M059J (cell line): Measurements from ENCODE around the gene MPHOSPH10. TPM values are rescaled to one million over a fixed set of nuclear protein-coding genes. Genes with fewer than 3 reads are reported as not detected.
"Not testable (repeated sequence)": the region's sequence is repeated elsewhere in the genome, so short reads cannot be mapped to it uniquely, and the experiment has no call there.

ENCODE experiments used
- DNase-seq: peaks from one replicate; pipeline ENCODE4 v3.0.0-alpha.2; 2012; ENCODE audit warnings: low read depth
- total RNA-seq: library from RNA; depleted of rRNA; stranded (reverse); fragments of >200 nt; shearing (Covaris generic); gene quantifications from 2 replicates; pipeline ENCODE4 v1.2.3, GENCODE V29; 2014; rRNA removed

MPHOSPH10 gene, protein sequence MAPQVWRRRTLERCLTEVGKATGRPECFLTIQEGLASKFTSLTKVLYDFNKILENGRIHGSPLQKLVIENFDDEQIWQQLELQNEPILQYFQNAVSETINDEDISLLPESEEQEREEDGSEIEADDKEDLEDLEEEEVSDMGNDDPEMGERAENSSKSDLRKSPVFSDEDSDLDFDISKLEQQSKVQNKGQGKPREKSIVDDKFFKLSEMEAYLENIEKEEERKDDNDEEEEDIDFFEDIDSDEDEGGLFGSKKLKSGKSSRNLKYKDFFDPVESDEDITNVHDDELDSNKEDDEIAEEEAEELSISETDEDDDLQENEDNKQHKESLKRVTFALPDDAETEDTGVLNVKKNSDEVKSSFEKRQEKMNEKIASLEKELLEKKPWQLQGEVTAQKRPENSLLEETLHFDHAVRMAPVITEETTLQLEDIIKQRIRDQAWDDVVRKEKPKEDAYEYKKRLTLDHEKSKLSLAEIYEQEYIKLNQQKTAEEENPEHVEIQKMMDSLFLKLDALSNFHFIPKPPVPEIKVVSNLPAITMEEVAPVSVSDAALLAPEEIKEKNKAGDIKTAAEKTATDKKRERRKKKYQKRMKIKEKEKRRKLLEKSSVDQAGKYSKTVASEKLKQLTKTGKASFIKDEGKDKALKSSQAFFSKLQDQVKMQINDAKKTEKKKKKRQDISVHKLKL
- 14.1 and 20.7 TPM in 2 replicates for total RNA-seq

DNA sequence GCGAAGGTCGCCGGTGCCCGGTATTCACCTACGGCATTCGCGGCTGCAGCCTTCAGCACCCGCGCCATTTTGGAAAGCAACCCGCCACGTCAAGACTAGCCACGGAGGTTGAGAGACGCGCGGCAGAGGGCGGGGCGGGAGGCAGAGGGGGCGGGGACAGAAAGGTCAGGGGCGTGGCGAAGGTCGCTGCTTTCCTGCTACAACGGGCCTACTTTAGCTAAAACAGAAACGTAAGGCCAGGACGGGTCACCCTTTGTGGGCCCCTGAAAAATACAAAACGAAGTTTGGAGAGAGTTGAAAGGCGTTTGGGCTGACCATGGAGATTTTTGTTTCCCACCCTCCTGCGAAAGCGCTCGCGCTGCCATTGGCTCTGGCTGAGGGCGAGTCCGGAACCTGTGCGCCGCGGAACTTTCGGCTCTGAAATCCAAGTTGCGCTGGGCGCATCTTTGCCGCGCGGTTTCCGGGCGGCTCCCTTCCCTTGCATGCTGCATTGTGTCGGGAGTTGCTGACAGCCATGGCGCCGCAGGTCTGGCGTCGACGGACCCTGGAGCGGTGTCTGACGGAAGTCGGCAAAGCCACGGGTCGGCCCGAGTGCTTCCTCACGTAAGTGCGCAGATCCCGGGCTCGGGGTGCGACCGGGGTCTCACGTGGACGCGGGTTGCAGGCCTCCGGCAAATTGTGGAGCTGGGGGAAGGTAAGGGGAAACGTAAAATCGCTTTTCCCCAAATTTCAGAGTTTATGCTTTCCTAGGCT, at the start of gene MPHOSPH10, which contains the start of gene MCEE:
TSS of gene MPHOSPH10 (plus strand) at position 483 of the 753 bp plus-strand sequence. CDS start at position 515, 32 bp downstream.
TSS of gene MCEE (minus strand) at position 78 of the 753 bp plus-strand sequence. CDS start at position 68, 10 bp downstream.
- peak; percentile 85 for DNase-seq

- no peak for DNase-seq
Observed at GRCh38 chr2:71082402-71083252, 47.8 kb upstream of the MPHOSPH10 start.

DNA sequence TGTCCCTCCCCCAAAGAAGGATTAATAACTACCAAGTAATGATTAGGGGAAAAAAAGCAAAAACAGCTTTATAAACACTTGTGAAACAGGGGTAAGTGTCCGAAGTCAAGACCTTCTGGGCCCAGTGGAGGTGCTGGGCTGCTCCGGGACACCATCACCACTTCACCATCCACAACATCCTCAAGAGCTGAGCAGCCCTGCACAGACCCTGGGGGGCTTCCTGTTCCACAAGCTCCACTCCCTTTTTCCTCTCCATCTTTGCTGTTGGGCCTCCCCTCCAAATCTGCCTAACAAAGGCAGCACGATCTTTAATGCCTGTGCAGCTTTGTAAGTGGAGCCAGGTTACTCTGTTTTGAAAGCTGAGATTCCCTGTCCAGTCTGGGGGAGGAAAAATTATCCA, 47.1 kb upstream of the MPHOSPH10 start:
- not testable (repeated sequence) for DNase-seq

DNA sequence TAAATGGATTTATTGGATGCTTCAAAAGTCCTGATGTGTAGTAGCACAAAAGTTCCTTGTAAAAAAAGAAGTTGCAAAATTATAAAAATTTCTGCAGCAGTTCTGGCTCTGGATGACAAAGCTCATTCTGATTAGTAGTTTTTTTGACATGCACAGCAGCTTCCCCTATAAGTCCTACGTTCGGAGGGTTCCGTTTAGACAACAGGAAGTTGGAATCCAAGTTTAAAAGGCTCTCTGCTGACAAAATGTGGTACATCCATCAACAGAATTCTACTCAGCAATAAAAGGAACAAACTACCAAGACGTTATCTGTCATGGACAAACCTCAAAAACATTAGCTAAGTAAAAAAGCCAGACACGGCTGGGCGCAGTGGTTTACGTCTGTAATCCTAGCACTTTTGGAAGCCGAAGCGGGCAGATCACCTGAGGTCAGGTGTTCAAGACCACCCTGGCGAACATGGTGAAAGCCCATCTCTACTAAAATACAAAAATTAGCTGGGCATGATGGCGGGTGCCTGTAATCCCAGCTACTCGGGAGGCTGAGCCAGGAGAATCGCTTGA, 46.6 kb upstream of the MPHOSPH10 start:
- DNase-seq, result not testable (repeated sequence)

DNA sequence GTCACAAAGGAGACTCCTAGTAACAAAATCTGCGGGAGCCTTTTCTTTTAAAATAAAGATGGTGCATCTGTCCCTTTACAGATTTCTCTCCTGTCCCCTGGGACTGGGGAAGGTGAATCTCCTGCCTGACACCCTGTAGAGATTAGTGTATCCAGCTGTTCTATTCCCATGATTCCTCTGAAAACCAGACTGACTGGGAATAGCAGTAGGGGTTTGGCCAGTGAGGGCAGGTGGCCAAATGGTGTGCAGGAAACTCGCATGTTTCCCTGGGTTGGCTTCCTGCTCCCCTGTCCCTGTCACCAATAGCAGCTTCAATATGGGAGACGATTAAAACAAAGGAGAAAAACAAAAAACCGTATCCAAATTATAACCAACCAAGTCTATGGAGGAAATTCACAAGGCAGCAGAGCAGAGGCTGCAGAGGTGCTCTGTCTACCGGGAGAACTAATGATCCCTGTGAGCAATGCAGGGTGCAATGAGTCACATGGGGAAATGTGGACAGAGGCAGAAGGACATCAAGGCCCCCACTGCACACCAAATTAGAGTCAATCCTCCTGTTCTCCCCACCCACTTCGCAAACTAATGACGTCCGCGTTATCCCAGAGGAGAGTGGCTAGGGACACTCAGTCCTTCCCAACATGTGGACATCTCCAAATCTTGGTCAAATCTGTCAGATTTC, 45.0 kb upstream of the MPHOSPH10 start:
- DNase-seq, result not testable (repeated sequence)

- not testable (repeated sequence) for DNase-seq
Observed at GRCh38 chr2:71089475-71089874, 41.0 kb upstream of the MPHOSPH10 start.

DNA sequence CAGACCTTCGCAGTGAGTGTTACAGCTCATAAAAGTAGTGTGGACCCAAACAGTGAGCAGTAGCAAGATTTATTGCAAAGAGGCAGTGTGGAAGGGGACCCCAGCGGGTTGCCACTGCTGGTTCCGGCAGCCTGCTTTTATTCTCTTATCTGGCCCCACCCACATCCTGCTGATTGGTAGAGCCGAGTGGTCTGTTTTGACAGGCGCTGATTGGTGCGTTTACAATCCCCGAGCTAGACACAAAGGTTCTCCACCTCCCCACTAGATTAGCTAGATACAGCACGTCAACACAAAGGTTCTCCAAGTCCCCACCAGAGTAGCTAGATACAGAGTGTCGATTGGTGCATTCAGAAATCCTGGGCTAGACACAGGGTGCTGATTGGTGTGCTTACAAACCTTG, 38.6 kb upstream of the MPHOSPH10 start:
- not testable (repeated sequence) for DNase-seq

GRCh38 chr2:71092491-71093260, 37.8 kb upstream of the MPHOSPH10 start:
- DNase-seq, result not testable (repeated sequence)

- DNase-seq, result peak; percentile 64
Observed at GRCh38 chr2:71100195-71100964, 30.1 kb upstream of the MPHOSPH10 start.

GRCh38 chr2:71101656-71102055, 28.8 kb upstream of the MPHOSPH10 start:
- peak; percentile 88 for DNase-seq

- DNase-seq, result no peak
Observed at GRCh38 chr2:71102981-71103681, 27.3 kb upstream of the MPHOSPH10 start.

GRCh38 chr2:71103809-71104208, 26.6 kb upstream of the MPHOSPH10 start:
- no peak for DNase-seq

DNA sequence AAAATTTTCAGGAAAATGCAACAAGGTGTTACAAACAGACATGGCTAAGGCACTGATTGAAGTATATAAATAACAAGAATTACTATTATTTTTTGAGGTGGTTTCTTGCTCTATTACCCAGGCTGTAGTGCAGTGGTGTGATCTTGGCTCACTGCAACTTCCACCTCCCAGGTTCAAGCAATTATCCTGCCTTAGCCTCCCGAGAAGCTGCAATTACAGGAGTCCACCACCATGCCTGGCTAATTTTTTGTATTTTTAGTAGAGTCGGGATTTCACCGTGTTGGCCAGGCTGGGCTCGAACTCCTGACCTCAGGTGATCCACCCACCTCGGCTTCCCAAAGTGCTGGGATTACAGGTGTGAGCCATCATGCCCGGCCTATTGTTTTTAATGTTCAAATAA, 24.0 kb upstream of the MPHOSPH10 start:
- DNase-seq, result not testable (repeated sequence)

DNA sequence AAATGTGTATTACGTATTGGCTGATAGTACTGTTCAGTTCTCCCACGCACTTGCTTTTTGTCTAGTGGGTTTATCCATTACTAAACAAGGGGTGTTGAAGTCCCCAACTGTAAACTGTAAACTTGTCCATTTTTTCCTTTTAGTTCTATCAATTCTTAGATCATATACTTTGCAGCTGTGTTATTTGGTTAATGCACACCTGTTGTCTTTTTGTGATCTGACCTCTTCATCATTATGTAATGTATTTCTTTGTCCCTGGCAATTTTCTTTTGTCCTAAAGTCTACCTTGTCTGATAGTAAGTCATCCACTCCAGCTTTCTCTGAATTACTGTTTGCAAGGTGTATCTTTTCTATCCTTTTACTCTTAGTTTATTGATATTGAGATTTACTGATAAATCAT, 22.3 kb upstream of the MPHOSPH10 start:
- DNase-seq, result no peak

DNA sequence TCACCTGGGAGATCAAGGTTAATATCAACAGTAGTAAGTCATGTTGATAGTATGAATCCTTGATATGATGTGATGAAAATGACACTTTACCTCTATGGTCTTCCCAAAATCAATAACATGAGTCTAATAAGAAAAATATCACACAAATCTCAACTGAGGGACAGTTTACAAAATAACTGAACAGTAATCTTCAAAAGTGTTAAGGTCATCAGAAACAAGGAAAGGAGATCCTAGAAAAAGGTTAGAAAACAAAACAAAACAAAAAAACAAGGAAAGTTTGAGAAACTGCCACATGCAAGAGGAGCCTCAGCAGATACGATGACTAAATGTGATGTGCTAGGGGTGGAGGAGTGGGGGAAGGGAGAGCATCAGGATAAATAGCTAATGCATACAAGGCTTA, 16.6 kb upstream of the MPHOSPH10 start:
- no peak for DNase-seq

DNA sequence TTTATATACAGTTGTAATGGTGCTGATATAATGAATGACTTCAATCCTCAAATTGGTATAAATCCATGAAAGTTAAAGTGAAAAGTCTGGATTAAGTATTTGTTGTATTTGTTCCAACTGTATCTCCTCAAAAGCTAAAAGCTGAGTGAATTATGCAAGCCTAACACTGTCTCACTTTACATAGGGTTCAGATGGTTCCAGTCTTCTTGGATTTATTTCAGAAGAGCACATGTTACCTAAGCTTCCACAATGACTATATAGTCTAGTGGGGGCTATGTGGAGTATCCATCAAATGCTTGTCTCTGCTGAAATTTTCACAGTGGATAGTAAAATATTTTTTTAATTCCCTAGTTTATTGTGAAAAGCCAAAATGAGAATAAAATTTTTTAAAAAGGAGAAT, 13.4 kb upstream of the MPHOSPH10 start:
- DNase-seq, result no peak

DNA sequence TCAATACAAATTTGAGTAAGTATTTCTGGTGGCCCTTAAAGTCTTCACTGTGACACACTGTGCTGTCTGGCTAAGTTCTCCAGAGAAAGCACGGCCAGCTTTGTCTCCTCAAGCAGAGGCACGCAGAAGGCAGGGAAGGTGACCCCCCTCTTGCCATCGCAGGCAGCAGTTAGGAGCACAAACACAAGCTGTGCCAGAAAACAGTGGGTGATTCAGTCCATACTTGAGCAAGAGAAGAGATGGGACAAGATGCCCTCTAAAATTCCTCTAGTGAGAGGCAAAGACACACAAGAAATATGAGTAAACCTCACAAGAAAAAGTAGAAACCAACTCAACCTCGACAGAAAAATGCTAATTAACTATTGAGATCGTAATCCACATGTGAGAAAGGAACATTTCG, 10.2 kb upstream of the MPHOSPH10 start:
- DNase-seq, result no peak

DNA sequence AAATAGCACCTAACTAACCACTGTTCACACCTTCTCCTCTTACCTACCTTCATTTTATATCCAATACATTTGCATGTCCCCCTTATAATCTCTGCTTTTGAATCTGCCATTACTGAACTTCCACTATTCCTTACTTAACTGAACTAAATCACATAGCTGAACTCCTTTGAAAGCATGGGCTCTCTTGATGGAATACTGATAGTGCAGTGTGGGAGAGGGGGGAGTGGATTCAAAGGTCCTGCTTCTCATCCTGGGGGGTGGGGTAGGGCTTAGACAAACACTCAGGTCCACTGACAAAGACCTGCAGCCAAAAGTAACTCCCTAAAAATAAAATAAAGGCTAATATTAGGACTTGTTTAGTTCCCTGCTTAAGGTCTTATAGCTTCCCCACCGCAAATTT, 9.0 kb upstream of the MPHOSPH10 start:
- DNase-seq, result no peak
